HG02759 (cell line): Measurements from ENCODE around the gene SH3RF2.
"Not testable (repeated sequence)": the region's sequence is repeated elsewhere in the genome, so short reads cannot be mapped to it uniquely, and the experiment has no call there.

Experiments
- ATAC-seq: cut with Tn5 transposase; IDR thresholded peaks from one replicate; pipeline ENCODE4 v1.9.1; 2021; ENCODE audit warnings: mild to moderate bottlenecking, moderate library complexity; ENCODE audit not compliant: unreplicated experiment

SH3RF2 gene

DNA sequence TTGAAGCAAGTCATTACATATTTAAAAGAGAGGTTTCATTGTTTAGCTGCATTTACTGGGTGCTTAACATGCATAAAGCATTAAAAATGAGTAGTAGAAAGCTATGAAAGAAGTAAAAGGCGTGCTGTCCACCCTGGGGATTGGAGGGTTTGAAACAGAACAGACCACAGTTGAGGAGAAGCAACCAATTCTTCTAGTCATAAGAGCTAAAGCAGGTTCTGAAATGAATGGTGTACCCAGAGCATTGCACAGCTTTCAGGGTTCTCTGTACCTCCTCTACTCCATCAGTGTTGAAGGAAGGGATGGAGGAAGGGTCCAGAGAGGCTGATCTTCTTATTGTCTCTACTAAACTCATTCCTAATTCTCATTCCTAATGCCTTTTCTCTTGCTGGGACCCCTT lies 68.9 kb downstream of the SH3RF2 start:
- no peak for ATAC-seq

DNA sequence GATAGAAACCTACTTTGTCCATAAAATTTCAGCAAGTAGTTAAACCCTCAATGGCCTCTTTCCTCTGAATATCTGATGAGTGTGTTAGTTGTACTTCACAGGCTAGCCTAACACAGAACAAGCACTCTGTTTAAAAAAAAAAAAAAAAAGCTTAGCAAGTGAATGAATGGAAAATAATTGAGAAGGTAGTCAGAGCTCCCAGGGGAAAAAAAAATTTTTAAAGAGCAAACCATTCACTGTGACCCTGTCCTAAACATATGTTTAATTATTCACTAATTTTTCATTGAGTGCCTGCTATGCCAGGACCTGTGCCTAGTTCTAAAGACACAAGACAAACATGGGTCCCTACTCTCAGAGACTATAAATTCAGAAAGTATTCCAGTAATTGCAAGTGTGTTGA lies 69.3 kb downstream of the SH3RF2 start:
- ATAC-seq = no peak

DNA sequence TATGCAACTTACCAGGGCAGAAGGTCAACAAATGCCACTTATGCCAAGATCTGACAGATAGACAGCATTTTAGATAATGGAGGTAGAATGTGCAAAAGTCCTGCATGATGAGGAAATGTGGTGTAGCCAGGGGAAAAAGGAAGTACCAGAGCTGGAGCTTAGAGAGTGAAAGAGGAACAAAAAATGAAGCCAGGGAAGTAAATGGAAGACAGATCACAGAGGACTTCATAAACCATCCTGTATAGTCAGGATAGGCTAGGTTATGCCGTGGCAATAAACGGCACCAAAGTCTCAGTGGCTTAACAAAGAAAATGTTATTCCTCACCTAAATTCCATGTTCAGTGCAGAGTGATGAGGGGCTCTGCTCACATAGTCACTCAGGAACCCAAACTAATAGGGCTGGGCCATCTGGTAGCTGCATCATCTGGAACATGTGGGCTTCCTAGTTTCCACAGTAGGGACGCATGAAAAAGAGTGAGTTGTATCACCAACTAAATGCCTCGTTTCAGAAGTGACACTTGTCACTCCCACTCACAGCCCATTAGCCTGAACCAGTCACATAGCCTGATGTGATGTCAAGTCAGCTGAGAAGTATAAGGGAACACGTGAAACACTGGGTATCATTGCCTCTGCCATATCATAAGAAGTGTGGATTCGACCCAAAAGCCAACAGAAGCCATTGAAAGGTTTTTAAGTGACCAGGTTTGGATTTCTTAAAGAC lies 70.3 kb downstream of the SH3RF2 start:
- no peak for ATAC-seq

DNA sequence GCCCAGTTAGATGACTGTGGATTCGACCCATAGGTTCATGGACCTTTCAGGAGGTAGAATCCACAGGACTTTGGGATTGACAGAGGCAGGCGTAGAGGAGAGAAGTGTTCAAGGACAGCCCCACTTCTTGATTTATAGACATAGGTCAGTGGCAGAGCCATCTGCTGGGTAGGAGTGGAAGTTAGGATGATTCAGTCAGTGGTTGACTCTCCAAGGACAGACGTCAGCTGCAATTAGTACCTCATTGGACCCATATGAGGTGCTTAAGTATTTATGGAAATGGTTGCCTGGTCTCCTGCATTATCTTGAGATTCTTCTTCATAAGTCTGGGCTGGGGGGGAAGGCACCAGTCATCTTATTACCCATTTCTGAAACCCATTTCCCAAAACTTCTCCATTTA lies 70.9 kb downstream of the SH3RF2 start:
- no peak for ATAC-seq

DNA sequence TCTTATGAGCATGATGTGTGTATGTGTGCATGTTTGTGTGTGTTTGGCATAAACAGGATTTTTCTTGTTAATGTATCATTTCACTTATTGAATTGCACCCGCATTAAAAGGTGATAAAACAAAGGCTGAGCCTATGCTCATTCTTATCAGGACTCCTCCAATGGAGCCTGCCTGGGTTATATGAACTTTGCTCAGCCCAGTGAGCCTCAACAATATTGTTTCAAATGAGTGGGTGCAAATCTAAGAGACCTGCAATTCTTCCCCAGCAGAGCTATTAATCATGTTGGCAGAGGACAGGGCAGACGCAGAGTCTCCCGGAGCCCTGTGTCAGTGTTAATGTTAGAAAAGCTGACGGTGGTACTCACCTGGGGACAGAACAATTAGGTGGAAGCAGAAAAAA lies 71.6 kb downstream of the SH3RF2 start:
- ATAC-seq = no peak

DNA sequence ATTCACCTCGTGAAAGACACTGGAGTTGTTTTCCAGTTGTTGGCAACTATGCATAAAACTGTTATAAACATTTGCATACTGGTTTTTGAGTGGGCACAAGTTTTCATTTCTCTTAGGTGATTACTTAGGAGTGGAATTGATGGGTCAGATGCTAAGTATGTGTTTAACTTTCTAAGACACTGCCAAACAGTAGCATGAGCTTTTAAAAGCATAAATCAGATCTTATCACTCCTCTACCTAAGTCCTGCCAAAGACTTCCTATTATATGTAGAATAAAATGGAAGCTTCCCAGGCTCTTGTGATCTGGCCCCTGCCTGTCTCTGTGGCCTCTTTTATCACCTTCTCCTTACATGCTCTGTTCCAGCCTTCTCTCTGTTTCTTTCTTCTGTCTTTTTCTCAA lies 72.6 kb downstream of the SH3RF2 start:
- no peak for ATAC-seq

DNA sequence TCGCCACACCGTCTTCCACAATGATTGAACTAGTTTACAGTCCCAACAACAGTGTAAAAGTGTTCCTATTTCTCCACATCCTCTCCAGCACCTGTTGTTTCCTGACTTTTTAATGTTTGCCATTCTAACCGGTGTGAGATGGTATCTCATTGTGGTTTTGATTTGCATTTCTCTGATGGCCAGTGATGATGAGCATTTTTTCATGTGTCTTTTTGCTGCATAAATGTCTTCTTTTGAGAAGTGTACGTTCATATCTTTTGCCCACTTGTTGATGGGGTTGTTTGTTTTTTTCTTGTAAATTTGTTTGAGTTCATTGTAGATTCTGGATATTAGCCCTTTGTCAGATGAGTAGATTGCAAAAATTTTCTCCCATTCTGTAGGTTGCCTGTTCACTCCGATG lies 74.1 kb downstream of the SH3RF2 start:
- ATAC-seq = not testable (repeated sequence)

DNA sequence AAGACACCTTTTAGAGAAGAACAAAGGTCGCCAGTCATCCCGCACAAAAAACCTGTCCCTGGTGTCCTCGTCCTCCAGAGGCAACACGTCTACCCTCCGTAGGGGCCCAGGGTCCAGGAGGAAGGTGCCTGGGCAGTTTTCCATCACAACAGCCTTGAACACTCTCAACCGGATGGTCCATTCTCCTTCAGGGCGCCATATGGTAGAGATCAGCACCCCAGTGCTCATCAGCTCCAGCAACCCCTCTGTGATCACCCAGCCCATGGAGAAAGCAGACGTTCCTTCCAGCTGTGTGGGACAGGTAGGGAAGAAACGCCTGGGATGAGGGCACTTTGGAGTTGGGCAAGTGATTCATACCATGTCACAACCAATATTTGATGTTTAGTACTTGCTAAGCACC lies 77.4 kb downstream of the SH3RF2 start:
- no peak for ATAC-seq

DNA sequence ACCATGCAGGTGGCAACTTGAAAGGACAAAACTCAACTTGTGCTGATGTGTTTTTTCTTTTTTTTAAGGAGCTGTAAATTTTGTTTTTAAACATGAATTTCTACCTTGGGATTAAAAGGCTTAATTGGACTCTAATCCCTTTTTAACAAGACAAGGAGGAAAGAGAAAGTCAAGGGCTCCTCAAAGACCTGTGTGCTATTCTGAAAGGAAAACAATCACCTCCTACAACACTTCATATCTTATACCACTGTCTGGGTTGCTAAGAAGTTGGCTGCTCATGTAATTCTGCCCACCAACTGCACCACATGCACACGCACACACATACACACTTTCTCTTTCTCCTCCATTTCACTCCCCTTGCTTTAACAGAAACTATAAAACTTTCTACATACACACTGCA lies 78.6 kb downstream of the SH3RF2 start:
- ATAC-seq = no peak

DNA sequence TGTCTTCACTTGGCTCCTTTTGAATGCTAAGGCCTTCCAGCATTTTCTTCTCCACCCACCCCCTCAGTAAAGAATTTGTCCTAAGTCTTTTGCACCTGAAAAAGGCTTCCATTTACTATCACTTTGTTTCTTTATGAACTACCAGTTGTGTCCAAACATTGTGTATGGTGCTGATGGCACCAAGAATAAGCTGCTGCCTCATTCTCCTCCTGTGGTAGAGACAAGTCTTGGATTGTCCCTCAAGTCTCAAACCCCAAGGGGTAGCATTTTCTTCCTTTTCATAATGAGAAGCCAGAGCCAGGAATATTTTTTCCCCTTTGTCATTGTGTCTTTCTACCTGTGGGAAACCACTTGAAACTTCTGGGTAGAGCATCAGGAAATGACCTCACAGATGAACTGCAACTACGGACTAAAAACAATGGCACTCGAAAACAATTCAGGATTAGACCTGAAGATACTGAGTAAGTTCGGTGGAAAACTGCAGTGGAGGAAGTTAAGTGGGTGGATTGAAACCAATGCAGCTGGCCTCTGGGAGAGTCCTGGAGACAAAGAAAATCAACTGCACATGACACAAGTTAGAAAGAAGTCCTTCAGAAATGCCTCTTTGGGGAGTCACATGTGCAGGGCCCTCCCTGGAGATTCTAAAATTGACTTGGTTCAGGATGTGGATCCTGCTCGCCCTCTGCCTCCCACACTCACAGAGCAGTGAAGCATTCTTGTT lies 80.5 kb downstream of the SH3RF2 start:
- no peak for ATAC-seq

DNA sequence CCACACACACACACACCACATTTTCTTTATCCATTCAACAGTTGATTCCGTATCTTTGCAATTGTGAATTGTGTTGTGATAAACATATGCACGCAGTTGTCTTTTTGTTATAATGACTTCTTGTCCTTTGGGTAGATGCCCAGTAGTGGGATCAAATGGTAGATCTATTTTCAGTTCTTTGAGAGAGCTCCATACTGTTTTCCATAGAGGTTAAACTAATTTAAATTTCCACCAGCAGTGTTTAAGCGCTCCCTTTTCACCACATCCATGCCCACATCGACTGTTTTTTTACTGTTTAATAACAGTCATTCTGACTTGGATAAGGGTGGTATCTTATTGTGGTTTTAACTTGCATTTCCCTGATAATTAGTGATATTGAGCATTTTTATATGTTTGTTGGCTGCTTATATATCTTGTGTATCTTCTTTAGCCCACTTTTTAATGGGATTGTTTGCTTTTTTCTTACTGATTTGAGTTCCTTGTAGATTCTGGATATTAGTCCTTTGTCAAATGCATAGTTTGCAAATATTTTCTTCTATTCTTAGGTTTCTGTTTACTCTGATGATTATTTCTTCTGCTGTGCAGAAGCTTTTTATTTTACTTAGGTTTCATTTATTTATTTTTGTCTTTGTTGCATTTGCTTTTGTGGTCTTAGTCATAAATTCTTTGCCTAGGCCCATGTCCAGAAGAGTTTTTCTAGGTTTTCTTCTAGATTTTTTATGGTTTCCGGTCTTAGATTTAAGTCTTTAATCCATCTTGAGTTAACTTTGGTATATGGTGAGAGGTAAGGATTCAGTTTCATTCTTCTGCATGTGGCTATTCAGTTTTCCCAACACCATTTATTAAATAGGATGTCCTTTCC lies 82.4 kb downstream of the SH3RF2 start:
- no peak for ATAC-seq

DNA sequence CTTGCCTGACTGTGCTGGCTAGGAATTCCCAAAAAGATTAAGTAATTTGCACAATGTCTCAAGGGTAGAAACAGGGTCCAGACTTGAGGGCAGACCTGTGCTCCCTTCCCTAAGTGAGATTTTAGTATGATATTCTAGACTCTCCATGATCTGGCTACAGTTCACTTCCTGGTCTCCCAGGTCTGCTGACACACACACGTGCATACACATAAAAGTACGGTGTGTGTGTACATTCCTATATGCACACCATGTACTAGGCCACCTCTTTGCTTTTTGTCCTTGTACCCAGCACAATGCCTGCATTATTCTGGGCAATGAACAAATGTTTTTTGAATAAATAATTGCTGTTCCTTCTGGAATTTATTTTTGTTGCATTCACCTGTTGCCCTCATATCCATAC lies 83.7 kb downstream of the SH3RF2 start:
- ATAC-seq = no peak

DNA sequence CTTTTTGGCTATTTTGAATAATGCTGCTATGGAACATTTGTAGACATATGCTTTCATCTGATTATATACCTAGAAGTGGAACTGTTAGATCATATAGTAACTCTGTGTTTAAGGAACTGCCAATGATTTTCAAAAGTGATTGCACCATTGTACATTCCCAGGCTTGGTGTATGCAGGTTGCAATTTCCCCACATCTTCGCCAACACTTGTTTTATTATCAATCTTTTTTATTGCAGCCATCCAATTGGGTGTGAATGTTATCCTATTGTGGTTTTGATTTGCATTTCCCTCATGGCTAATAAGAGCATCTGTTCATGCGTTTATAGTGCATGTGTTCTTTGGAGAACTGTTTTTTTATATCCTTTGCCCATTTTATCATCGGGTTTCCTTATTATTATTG lies 87.7 kb downstream of the SH3RF2 start:
- ATAC-seq = no peak

DNA sequence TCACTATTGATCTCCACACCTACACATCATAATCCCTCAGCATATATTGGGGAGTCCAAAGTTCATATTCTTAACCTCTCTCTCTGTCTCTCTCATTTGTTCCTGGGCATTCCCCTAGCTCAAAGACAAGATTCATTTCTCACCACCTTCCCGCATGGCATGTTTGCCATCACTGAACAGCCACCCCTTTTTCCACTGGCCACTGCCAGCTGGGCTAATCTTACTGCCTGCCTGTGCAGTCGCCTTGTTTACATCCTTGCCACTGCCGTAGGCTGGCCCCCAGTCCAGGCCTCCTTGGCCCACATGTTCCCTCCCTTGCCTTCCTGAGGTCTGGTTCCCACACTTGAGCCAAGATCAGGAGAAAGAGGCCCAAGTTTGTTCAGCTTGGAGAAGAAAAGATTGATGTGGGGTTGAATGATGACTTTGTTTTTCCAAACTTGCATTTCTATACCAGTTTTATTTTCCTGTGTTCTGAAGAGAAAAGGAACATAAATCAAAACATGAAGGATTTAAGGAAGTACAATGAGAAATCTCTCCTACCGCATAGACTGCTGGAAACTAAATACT lies 88.8 kb downstream of the SH3RF2 start:
- no peak for ATAC-seq

DNA sequence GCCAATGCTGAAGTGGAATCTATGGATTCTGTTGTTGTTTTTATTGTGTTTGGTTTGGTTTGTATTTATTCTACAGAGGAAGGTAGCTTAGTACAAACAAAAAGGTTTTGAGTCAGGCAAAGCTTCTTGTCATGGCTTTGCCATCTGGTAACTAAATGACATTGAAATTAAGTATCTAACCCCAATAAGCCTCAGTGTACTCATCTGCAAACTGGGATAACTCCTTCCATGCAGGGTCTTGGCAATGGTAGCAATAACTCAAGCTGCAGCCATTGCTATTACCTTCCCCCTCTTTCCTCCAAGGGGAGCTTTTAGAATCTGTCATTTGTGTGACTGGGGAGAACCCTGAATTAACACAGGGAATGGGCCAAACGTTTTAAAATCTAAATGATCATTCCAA lies 89.3 kb downstream of the SH3RF2 start:
- no peak for ATAC-seq

DNA sequence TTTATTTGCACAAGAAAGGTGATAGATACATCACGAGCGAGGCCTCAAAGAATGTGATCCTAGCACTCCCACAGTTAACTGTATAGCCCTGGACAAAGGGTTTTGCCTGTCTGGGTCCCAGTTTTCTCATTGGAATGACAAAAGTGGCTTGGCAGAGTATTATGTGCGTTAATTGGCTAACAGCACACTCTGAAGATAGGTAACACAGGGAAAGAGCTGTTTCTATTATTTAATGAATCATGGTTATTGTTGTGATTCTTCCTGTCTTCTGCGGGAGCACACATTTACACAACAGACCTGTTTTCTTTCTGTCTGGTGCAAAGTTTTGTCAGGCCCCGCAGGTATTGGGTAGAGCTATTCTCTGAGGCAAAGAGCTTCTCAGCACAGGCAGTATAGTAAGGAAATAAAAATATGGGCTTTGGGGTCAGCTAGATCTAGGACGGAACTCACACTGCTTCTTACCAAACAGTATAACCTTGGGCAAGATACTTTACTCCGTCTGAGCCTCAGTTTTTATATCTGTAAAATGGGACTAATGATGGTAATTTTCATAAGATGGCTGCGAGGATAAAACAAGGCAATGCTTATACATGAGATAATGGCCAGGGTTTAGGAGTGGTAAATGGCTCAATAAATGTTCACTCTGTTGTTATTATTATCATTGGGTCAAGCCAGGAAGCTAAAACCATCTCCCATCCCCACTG lies 90.1 kb downstream of the SH3RF2 start:
- no peak for ATAC-seq

DNA sequence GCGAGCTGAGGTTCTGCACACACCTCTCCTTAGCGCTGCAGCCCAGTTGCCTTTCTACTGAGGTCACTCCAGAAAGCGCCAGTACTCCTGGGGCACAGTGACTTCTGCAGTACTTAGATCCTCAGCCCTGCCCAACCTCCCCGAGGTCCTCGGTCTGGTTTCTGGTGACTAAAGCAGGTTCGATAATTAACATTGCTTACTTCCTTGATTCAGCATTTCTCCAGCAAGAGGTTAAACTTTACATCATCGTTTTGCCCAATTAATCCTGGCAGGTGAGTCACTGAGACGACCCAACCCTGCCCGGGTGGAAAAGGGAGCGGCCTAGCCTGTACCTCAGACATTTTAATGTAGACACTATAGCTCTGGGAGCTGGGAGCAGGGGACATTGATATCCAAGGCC lies 91.4 kb downstream of the SH3RF2 start:
- no peak for ATAC-seq

DNA sequence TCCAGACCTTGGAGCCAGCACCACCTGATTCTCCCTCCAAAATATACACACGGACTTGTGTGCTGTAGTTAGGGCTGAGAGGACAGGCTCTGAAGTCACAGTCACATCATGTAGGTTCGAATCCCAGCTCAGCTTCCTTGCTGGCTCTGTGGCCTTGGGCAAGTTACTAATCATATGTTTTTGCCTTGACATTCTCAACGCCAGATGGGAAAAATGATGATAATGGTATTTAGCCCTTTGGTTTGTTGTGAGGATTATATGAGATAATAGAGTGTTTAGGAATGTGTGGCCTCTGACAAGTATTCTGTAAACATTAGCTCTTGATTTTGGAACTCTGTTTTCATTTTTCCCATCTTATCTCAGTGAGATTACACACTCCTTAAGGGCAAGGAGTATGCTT lies 96.5 kb downstream of the SH3RF2 start:
- ATAC-seq = no peak

DNA sequence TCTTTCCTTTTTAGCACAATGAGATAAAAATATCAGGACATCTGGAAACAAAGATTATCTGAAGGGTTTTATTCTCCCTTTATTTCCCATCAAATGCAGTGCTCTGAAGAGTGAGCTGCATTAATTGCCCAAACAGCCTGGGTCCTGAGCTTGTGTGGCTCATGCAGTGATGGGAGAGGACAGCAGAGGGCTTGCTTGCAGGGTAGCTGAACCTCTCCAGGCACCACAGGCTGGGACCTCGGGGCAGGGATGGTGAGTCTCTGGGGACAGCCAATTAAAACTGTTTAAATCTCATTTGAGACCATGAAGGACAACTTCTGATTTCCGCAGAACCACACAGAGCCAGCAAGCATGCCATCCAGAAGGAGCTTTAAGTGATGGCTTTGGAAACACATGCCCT lies 97.7 kb downstream of the SH3RF2 start:
- ATAC-seq = no peak

DNA sequence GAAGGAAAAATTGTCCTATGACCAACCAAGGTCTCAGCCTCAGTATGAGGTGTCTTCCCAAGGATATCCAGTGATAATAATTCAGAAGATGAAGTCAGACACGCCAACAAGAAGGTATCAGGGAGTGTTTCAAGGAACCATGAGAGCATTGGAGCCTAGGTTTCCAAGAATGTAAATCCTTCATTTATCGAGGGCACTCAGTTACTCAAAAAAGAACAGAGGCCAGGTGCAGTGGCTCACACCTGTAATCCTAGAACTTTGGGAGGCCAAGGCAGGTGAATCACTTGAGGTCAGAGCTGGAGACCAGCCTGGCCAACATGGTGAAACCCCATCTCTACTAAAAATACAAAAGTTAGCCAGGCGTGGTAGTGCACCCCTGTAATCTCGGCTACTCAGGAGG lies 98.2 kb downstream of the SH3RF2 start:
- no peak for ATAC-seq

DNA sequence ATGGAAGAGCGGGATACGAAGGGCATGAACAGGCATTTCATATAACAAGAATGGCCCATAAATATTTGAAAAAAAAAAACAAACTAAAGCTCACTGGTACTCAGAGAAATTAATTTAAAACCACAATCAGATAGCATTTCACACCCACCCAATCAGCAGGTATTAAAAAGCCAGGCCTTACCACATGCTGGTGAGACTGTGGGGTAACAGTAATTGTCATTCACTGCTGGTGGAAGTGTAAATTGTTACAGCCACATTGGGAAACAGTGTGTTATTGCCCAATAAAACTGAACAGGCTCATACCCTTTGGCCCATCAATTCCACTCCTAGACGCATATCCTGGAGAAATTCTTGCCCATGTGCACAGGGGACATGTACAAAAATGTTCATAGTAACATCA lies 103.0 kb downstream of the SH3RF2 start:
- no peak for ATAC-seq
